Fibroblast of lung (primary cell): Measurements from ENCODE around the gene NLRP14. TPM values are rescaled to one million over a fixed set of nuclear protein-coding genes. Genes with fewer than 3 reads are reported as not detected.

Experiments
- DNase-seq, 2 donors: peaks; one replicate each; pipeline versions ENCODE4 v3.0.0 to v3.0.0-alpha.2; 2010; ENCODE audit warnings: low read depth in 2 of 2
- H2AFZ ChIP-seq: 2 replicates; pipeline ENCODE4 v1.5.1; 2012; ENCODE audit warnings: low read length, control low read depth, inconsistent platforms
- H3K27ac ChIP-seq: 2 replicates; pipeline ENCODE4 v1.5.1; 2011; ENCODE audit warnings: low read length, control low read depth; ENCODE audit not compliant: insufficient read depth
- H3K27me3 ChIP-seq: 2 replicates; pipeline ENCODE4 v1.5.1; 2011; ENCODE audit warnings: mild to moderate bottlenecking, low read length; ENCODE audit not compliant: control insufficient read depth, insufficient read depth
- H3K36me3 ChIP-seq: 2 replicates; pipeline ENCODE4 v1.5.1; 2011; ENCODE audit warnings: low read length; ENCODE audit not compliant: control insufficient read depth, insufficient read depth
- H3K4me1 ChIP-seq: 2 replicates; pipeline ENCODE4 v1.5.1; 2011; ENCODE audit warnings: low read length; ENCODE audit not compliant: control insufficient read depth, insufficient read depth; ENCODE audit errors: extremely low read depth
- H3K4me2 ChIP-seq: 2 replicates; pipeline ENCODE4 v1.5.1; 2011; ENCODE audit warnings: low read length, control low read depth; ENCODE audit not compliant: insufficient read depth; ENCODE audit errors: extremely low read depth
- H3K4me3 ChIP-seq, 4 experiments: fragments of 200-600 bp in 1 of 4; sonication (generic) in 1 of 4; replicated peaks in 1 of 4; 2 replicates each; pipeline ENCODE4 v1.5.1; 2011 to 2016; ENCODE audit warnings: low read length in 4 of 4, low read depth in 3 of 4, mild to moderate bottlenecking in 3 of 4, control low read depth in 2 of 4, inconsistent platforms in 1 of 4, mixed read lengths in 1 of 4; ENCODE audit not compliant: insufficient read depth in 1 of 4; ENCODE audit errors: control extremely low read depth in 1 of 4
- H3K79me2 ChIP-seq: 2 replicates; pipeline ENCODE4 v1.5.1; 2012; ENCODE audit warnings: mild to moderate bottlenecking, low read length, inconsistent platforms; ENCODE audit not compliant: control insufficient read depth, insufficient read depth
- H3K9ac ChIP-seq: 2 replicates; pipeline ENCODE4 v1.5.1; 2011; ENCODE audit warnings: mild to moderate bottlenecking, low read length, control low read depth; ENCODE audit not compliant: insufficient read depth
- H3K9me3 ChIP-seq: 2 replicates; pipeline ENCODE4 v1.5.1; 2012; ENCODE audit warnings: low read depth, low read length; ENCODE audit not compliant: control insufficient read depth, insufficient read depth
- H4K20me1 ChIP-seq: 2 replicates; pipeline ENCODE4 v1.5.1; 2011; ENCODE audit warnings: low read length; ENCODE audit not compliant: control insufficient read depth, insufficient read depth; ENCODE audit errors: extremely low read depth
- EZH2 ChIP-seq: IDR thresholded peaks from 2 replicates; pipeline ENCODE4 v1.5.1; 2012; ENCODE audit warnings: low read length, control low read depth, mild to moderate bottlenecking; ENCODE audit errors: missing control alignments
- polyA plus RNA-seq, 2 donors: library from polyadenylated mRNA; depleted of rRNA in 1 of 2; stranded (reverse) in 1 of 2; unstranded in 1 of 2; fragments of >200 nt; gene quantifications; 2 replicates each; pipeline ENCODE4 v1.2.1, GENCODE V29; 2011 to 2012; ENCODE audit warnings: missing spikeins in 1 of 2
- total RNA-seq: library from RNA; depleted of rRNA; stranded (reverse); fragments of >200 nt; gene quantifications from 2 replicates; pipeline ENCODE4 v1.2.1, GENCODE V29; 2014
- TF ChIP-seq, protein P1 (sequence below), 2 donors: IDR thresholded peaks in 1 of 2; conservative IDR thresholded peaks in 1 of 2; 1 replicate in 1 of 2; 2 replicates in 1 of 2; pipeline ENCODE4 v1.5.1; 2011 to 2012; ENCODE audit warnings: low read length in 2 of 2, control low read depth in 1 of 2, inconsistent platforms in 1 of 2, low read depth in 1 of 2, mild to moderate bottlenecking in 1 of 2

NLRP14 gene
- total and polyA plus RNA-seq, 2 donors (not counting 1 experiment from before 2014, with no cell fraction given): 0.05 to 0.17 TPM

- H3K27me3 ChIP-seq: no peaks in the 10 kb centered on the region
- no peaks in the 10 kb centered on the region for H3K9me3 ChIP-seq
- H3K9ac ChIP-seq: no peak overlapping the region
- TF ChIP-seq, protein P1, sequence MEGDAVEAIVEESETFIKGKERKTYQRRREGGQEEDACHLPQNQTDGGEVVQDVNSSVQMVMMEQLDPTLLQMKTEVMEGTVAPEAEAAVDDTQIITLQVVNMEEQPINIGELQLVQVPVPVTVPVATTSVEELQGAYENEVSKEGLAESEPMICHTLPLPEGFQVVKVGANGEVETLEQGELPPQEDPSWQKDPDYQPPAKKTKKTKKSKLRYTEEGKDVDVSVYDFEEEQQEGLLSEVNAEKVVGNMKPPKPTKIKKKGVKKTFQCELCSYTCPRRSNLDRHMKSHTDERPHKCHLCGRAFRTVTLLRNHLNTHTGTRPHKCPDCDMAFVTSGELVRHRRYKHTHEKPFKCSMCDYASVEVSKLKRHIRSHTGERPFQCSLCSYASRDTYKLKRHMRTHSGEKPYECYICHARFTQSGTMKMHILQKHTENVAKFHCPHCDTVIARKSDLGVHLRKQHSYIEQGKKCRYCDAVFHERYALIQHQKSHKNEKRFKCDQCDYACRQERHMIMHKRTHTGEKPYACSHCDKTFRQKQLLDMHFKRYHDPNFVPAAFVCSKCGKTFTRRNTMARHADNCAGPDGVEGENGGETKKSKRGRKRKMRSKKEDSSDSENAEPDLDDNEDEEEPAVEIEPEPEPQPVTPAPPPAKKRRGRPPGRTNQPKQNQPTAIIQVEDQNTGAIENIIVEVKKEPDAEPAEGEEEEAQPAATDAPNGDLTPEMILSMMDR (conservative IDR thresholded peaks at IDR 0.05 in 1 of 2, IDR thresholded peaks at IDR 0.05 in 1 of 2; ENCODE audit: low read depth in 1 of 2, low read length in 2 of 2): no peak
- no peak for TF ChIP-seq EZH2
- no peak overlapping the region for H3K4me2 ChIP-seq
- no peaks in the 10 kb centered on the region for H3K79me2 ChIP-seq
- H3K36me3 ChIP-seq: no peaks in the 10 kb centered on the region
- H3K27ac ChIP-seq: no peak overlapping the region
- no peaks in the 10 kb centered on the region for H4K20me1 ChIP-seq
- peaks cover 2% of the 10 kb centered on the region for H3K4me1 ChIP-seq
- no peak overlapping the region for H3K4me3 ChIP-seq
- DNase-seq: no peak
- no peak overlapping the region for H2AFZ ChIP-seq
Measured at GRCh38 chr11:7062534-7062933, 42.3 kb downstream of the NLRP14 start.

- Histone ChIP-seq H3K79me2 (no peaks in the 10 kb centered on the region), H3K9me3 (no peaks in the 10 kb centered on the region), H3K36me3 (no peaks in the 10 kb centered on the region), H3K4me2 (no peak overlapping the region), H2AFZ (no peak overlapping the region), H3K27me3 (no peaks in the 10 kb centered on the region), H3K9ac (no peak overlapping the region), H3K27ac (no peak overlapping the region), H4K20me1 (no peaks in the 10 kb centered on the region), H3K4me3 (no peak overlapping the region), H3K4me1 (no peaks in the 10 kb centered on the region)
- no peak for DNase-seq
- no peak for TF ChIP-seq EZH2
- TF ChIP-seq, protein P1 (conservative IDR thresholded peaks at IDR 0.05 in 1 of 2, IDR thresholded peaks at IDR 0.05 in 1 of 2; ENCODE audit: low read depth in 1 of 2, low read length in 2 of 2): no peak
Measured at GRCh38 chr11:7072401-7073028, 52.2 kb downstream of the NLRP14 start.

DNA sequence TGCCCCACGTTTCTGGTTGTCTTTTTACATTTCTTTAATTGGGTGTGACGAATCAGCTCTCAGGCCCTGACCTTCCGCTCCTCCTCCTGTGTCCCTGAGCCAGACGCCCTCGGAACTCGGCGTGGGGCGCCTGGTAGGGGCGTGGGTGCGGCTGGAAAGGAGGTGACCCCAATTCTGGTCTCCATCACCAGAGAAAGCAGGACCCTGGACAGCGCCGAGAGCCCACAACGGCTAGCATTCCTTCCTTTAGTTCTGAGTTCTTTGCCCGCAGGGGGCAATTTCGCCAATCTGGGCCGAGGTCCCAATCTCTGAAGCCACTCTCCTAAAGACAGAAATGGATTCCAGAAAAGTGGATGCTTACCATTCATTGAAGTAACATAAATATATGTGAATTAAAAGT is 56.8 kb downstream of the NLRP14 start:
- TF ChIP-seq, protein P1 (conservative IDR thresholded peaks at IDR 0.05 in 1 of 2, IDR thresholded peaks at IDR 0.05 in 1 of 2; ENCODE audit: low read depth in 1 of 2, low read length in 2 of 2): no peak
- TF ChIP-seq EZH2: no peak

More for the DNA sequence above, 56.8 kb downstream of the NLRP14 start:
- no peak overlapping the region for H3K4me2 ChIP-seq
- no peak overlapping the region for H3K4me3 ChIP-seq
- no peaks in the 10 kb centered on the region for H4K20me1 ChIP-seq
- no peak overlapping the region for H3K27ac ChIP-seq
- H3K9me3 ChIP-seq: no peaks in the 10 kb centered on the region
- H3K27me3 ChIP-seq: no peaks in the 10 kb centered on the region
- H2AFZ ChIP-seq: no peak overlapping the region
- H3K4me1 ChIP-seq: no peaks in the 10 kb centered on the region
- no peak for DNase-seq
- H3K36me3 ChIP-seq: no peaks in the 10 kb centered on the region
- H3K9ac ChIP-seq: no peak overlapping the region
- H3K79me2 ChIP-seq: no peaks in the 10 kb centered on the region
